Activated T-cell treated with anti-CD3 and anti-CD28 coated beads, Interleukin-2, amount 50 U/mL, for 4 hours (primary cell): ENCODE results near the gene ZNRF1. TPM values are rescaled to one million over a fixed set of nuclear protein-coding genes. Genes with fewer than 3 reads are reported as not detected.

ENCODE experiments used
- ATAC-seq, 2 donors: fragments of 200-7000 bp; cut with Tn5 transposase; one replicate each; pipeline ENCODE4 v1.10.0; 2021
- DNase-seq: peaks from one replicate; pipeline ENCODE4 v3.0.0-alpha.2; 2020
- H3K27me3 Mint-ChIP-seq: one replicate; pipeline ENCODE4 v1.8.0; 2021; ENCODE audit warnings: low read depth, mixed read lengths
- H3K36me3 Mint-ChIP-seq: one replicate; pipeline ENCODE4 v1.8.0; 2022; ENCODE audit warnings: mixed read lengths; ENCODE audit not compliant: insufficient read depth
- H3K4me1 Mint-ChIP-seq: one replicate; pipeline ENCODE4 v1.8.0; 2021; ENCODE audit warnings: low read depth, mixed read lengths
- H3K4me3 Mint-ChIP-seq: one replicate; pipeline ENCODE4 v1.8.0; 2021; ENCODE audit warnings: mild to moderate bottlenecking, moderate library complexity, mixed read lengths
- H3K9me3 Mint-ChIP-seq: one replicate; pipeline ENCODE4 v1.8.0; 2021; ENCODE audit warnings: mixed read lengths
- total RNA-seq, 3 donors: library from RNA; stranded (reverse); gene quantifications; one replicate each; pipeline ENCODE4 v1.2.1, GENCODE V29; 2021

ZNRF1 gene
- total RNA-seq, 3 donors from 2014 or later = 18.8 to 30.5 (median 25.0) TPM

- Mint-ChIP-seq H3K27me3 (no peaks in the 10 kb centered on the region), H3K4me1 (no peaks in the 10 kb centered on the region), H3K9me3 (no peaks in the 10 kb centered on the region), H3K36me3 (no peaks in the 10 kb centered on the region), H3K4me3 (no peak overlapping the region)
- no peak for DNase-seq
- ATAC-seq = no peak
Measured at GRCh38 chr16:75048530-75048929, 49.7 kb downstream of the ZNRF1 start.

- Mint-ChIP-seq H3K4me1 (peaks cover 7% of the 10 kb centered on the region), H3K9me3 (no peaks in the 10 kb centered on the region), H3K27me3 (no peaks in the 10 kb centered on the region), H3K4me3 (no peak overlapping the region), H3K36me3 (no peaks in the 10 kb centered on the region)
- ATAC-seq (no peak), DNase-seq (no peak)
Measured at GRCh38 chr16:75052481-75053202, 53.8 kb downstream of the ZNRF1 start.

- Mint-ChIP-seq H3K36me3 (no peaks in the 10 kb centered on the region), H3K4me1 (peaks cover 9% of the 10 kb centered on the region), H3K9me3 (no peaks in the 10 kb centered on the region), H3K4me3 (no peak overlapping the region), H3K27me3 (no peaks in the 10 kb centered on the region)
- ATAC-seq = no peak
- no peak for DNase-seq
Measured at GRCh38 chr16:75053791-75054555, 55.1 kb downstream of the ZNRF1 start.

GRCh38 chr16:75054556-75054947 lies 55.7 kb downstream of the ZNRF1 start:
- no peak for ATAC-seq
- no peaks in the 10 kb centered on the region for H3K36me3 Mint-ChIP-seq
- no peak for DNase-seq
- H3K9me3 Mint-ChIP-seq = no peaks in the 10 kb centered on the region
- peaks cover 9% of the 10 kb centered on the region for H3K4me1 Mint-ChIP-seq
- H3K4me3 Mint-ChIP-seq = no peak overlapping the region
- H3K27me3 Mint-ChIP-seq = no peaks in the 10 kb centered on the region

GRCh38 chr16:75058806-75059205 lies 60.0 kb downstream of the ZNRF1 start:
- peaks cover 20% of the 10 kb centered on the region for H3K4me1 Mint-ChIP-seq
- no peak for ATAC-seq

GRCh38 chr16:75059411-75059810 lies 60.6 kb downstream of the ZNRF1 start:
- Mint-ChIP-seq H3K4me1 (peaks cover 20% of the 10 kb centered on the region), H3K27me3 (no peaks in the 10 kb centered on the region), H3K4me3 (no peak overlapping the region), H3K9me3 (no peaks in the 10 kb centered on the region), H3K36me3 (no peaks in the 10 kb centered on the region)
- no peak for ATAC-seq
- no peak for DNase-seq

More at GRCh38 chr16:75058806-75059205, 60.0 kb downstream of the ZNRF1 start:
- H3K36me3 Mint-ChIP-seq = no peaks in the 10 kb centered on the region
- DNase-seq = no peak
- H3K4me3 Mint-ChIP-seq = no peak overlapping the region
- H3K9me3 Mint-ChIP-seq = no peaks in the 10 kb centered on the region
- no peaks in the 10 kb centered on the region for H3K27me3 Mint-ChIP-seq

GRCh38 chr16:75060723-75061122 lies 61.9 kb downstream of the ZNRF1 start:
- H3K4me1 Mint-ChIP-seq = peaks cover 29% of the 10 kb centered on the region
- H3K27me3 Mint-ChIP-seq = no peaks in the 10 kb centered on the region

GRCh38 chr16:75061669-75062068 lies 62.8 kb downstream of the ZNRF1 start:
- DNase-seq (no peak), ATAC-seq (no peak)
- Mint-ChIP-seq H3K27me3 (no peaks in the 10 kb centered on the region), H3K4me1 (peaks cover 30% of the 10 kb centered on the region), H3K4me3 (no peak overlapping the region), H3K9me3 (no peaks in the 10 kb centered on the region), H3K36me3 (no peaks in the 10 kb centered on the region)

More at GRCh38 chr16:75060723-75061122, 61.9 kb downstream of the ZNRF1 start:
- H3K4me3 Mint-ChIP-seq = no peak overlapping the region
- no peaks in the 10 kb centered on the region for H3K36me3 Mint-ChIP-seq
- ATAC-seq (no peak), DNase-seq (no peak)
- H3K9me3 Mint-ChIP-seq = no peaks in the 10 kb centered on the region

- Mint-ChIP-seq H3K27me3 (no peaks in the 10 kb centered on the region), H3K4me1 (peaks cover 32% of the 10 kb centered on the region), H3K4me3 (no peak overlapping the region), H3K36me3 (no peaks in the 10 kb centered on the region), H3K9me3 (no peaks in the 10 kb centered on the region)
- DNase-seq (no peak), ATAC-seq (no peak)
Measured at GRCh38 chr16:75062135-75062975, 63.5 kb downstream of the ZNRF1 start.

- H3K4me1 Mint-ChIP-seq = peaks cover 34% of the 10 kb centered on the region
- H3K4me3 Mint-ChIP-seq = no peak overlapping the region
- ATAC-seq = no peak
Measured at GRCh38 chr16:75062976-75063346, 64.1 kb downstream of the ZNRF1 start.

GRCh38 chr16:75063549-75064088 lies 64.8 kb downstream of the ZNRF1 start:
- DNase-seq (no peak), ATAC-seq (no peak)
- H3K36me3 Mint-ChIP-seq = no peaks in the 10 kb centered on the region
- no peak overlapping the region for H3K4me3 Mint-ChIP-seq
- H3K27me3 Mint-ChIP-seq = no peaks in the 10 kb centered on the region
- peaks cover 34% of the 10 kb centered on the region for H3K4me1 Mint-ChIP-seq
- H3K9me3 Mint-ChIP-seq = no peaks in the 10 kb centered on the region

More at GRCh38 chr16:75062976-75063346, 64.1 kb downstream of the ZNRF1 start:
- no peaks in the 10 kb centered on the region for H3K27me3 Mint-ChIP-seq
- H3K36me3 Mint-ChIP-seq = no peaks in the 10 kb centered on the region
- no peaks in the 10 kb centered on the region for H3K9me3 Mint-ChIP-seq
- no peak for DNase-seq

GRCh38 chr16:75064403-75065148 lies 65.8 kb downstream of the ZNRF1 start:
- H3K4me1 Mint-ChIP-seq = peaks cover 32% of the 10 kb centered on the region
- H3K4me3 Mint-ChIP-seq = peak overlapping the region; percentile 43
- DNase-seq = peak; percentile 11
- H3K9me3 Mint-ChIP-seq = no peaks in the 10 kb centered on the region
- ATAC-seq = peak; percentile 24 to 60
- no peaks in the 10 kb centered on the region for H3K27me3 Mint-ChIP-seq
- no peaks in the 10 kb centered on the region for H3K36me3 Mint-ChIP-seq

- ATAC-seq = peak; percentile 85 to 92
- Mint-ChIP-seq H3K4me3 (peak overlapping the region; percentile 47), H3K27me3 (no peaks in the 10 kb centered on the region), H3K9me3 (no peaks in the 10 kb centered on the region), H3K4me1 (peaks cover 32% of the 10 kb centered on the region), H3K36me3 (no peaks in the 10 kb centered on the region)
- peak; percentile 29 for DNase-seq
Measured at GRCh38 chr16:75065149-75065505, 66.3 kb downstream of the ZNRF1 start.
